H1 (cell line): Measurements from ENCODE around the gene GLG1. TPM values are rescaled to one million over a fixed set of nuclear protein-coding genes. Genes with fewer than 3 reads are reported as not detected.

Experiments used
- CBX5 ChIP-seq: fragments of 300-800, 300-1000 bp; sonication (generic); IDR thresholded peaks from 2 replicates; pipeline ENCODE4 v1.7.1; 2016; ENCODE audit warnings: antibody characterized with exemption, low read length, low read depth
- CTCF ChIP-seq, 3 experiments: IDR thresholded peaks; 1 replicate in 2 of 3; 2 replicates in 1 of 3; pipeline versions ENCODE4 v1.5.1 to v1.6.1; 2011; ENCODE audit warnings: low read length in 3 of 3, mild to moderate bottlenecking in 3 of 3, inconsistent platforms in 2 of 3, low read depth in 1 of 3, moderate library complexity in 1 of 3; ENCODE audit not compliant: insufficient read depth in 1 of 3; ENCODE audit errors: control extremely low read depth in 1 of 3
- E2F6 ChIP-seq: IDR thresholded peaks from 2 replicates; pipeline ENCODE4 v1.6.1; 2012; ENCODE audit warnings: inconsistent platforms
- EGR1 ChIP-seq: IDR thresholded peaks from 2 replicates; pipeline ENCODE4 v1.6.1; 2011; ENCODE audit warnings: low read depth, low read length, borderline replicate concordance
- JUN ChIP-seq: IDR thresholded peaks from 2 replicates; pipeline ENCODE4 v1.6.1; 2011; ENCODE audit warnings: low read depth, mild to moderate bottlenecking, improper control_type of control experiment, low read length
- NANOG ChIP-seq: IDR thresholded peaks from 2 replicates; pipeline ENCODE4 v1.6.1; 2011; ENCODE audit warnings: low read length, low read depth, mild to moderate bottlenecking, inconsistent platforms; ENCODE audit not compliant: insufficient read depth, poor library complexity, severe bottlenecking
- SP2 ChIP-seq: IDR thresholded peaks from 2 replicates; pipeline ENCODE4 v1.6.1; 2012; ENCODE audit warnings: mild to moderate bottlenecking, low read length, inconsistent platforms
- SP4 ChIP-seq: IDR thresholded peaks from 2 replicates; pipeline ENCODE4 v1.6.1; 2012; ENCODE audit warnings: low read length, inconsistent platforms
- polyA plus RNA-seq, 7 experiments: library from polyadenylated mRNA; depleted of rRNA in 3 of 7; stranded (reverse) in 5 of 7; unstranded in 2 of 7; fragments of >200 nt in 5 of 7; fragments of 200-250 nt in 2 of 7; gene quantifications; 1 replicate in 5 of 7; 2 replicates in 1 of 7; 4 replicates in 1 of 7; pipeline versions ENCODE4 v1.2.1 to v1.2.3, GENCODE V29; 2011 to 2013; ENCODE audit warnings: missing spikeins in 2 of 7, mixed read lengths in 2 of 7
- total RNA-seq: library from RNA; stranded (reverse); fragmentation: NEBNext Ultra II Directional; extraction: Animal tissue kit (Norgen Biotek cat#: 25700); gene quantifications from 2 replicates; pipeline ENCODE4 v1.2.1, GENCODE V29; 2021

GLG1 gene
- total and polyA plus RNA-seq, 2 of the 8 experiments (the other 6 are each of a cell fraction or from before 2014, with no cell fraction given), result 53.4 to 139 TPM

- TF ChIP-seq CTCF (IDR thresholded peaks at IDR 0.05; ENCODE audit: control extremely low read depth in 1 of 3, insufficient read depth in 1 of 3, low read depth in 1 of 3, low read length in 3 of 3) (no peak), CBX5 (no peak), SP2 (no peak), E2F6 (no peak), JUN (no peak), NANOG (no peak), EGR1 (no peak), SP4 (no peak)
Observed at GRCh38 chr16:74438492-74438979, 168.4 kb downstream of the GLG1 start (continued).
